ENCODE data around the gene ATP5PD. TPM values are rescaled to one million over a fixed set of nuclear protein-coding genes. Genes with fewer than 3 reads are reported as not detected.

ATP5PD gene
- total RNA-seq, 1 experiment from 2014 or later, result 344 TPM

GRCh38 chr17:75064460-75064859 lies 17.7 kb upstream of the ATP5PD start:
- Histone ChIP-seq H4K8ac (replicated peaks; ENCODE audit: insufficient read length, low read depth, low read length) (no peak overlapping the region), H3K4ac (ENCODE audit: low read depth, low read length) (no peak overlapping the region), H3K23me2 (ENCODE audit: insufficient read length, low read depth, low read length, poor library complexity, severe bottlenecking) (no peaks in the 10 kb centered on the region), H3K9ac (ENCODE audit: extremely low read depth, insufficient read length, low read length) (no peak overlapping the region), H3K79me1 (ENCODE audit: insufficient read depth, low read depth, low read length, poor library complexity, severe bottlenecking) (no peaks in the 10 kb centered on the region), H2AFZ (ENCODE audit: low read length) (no peak overlapping the region), H3K56ac (ENCODE audit: insufficient read length, low read depth, low read length) (no peak overlapping the region), H2BK120ac (ENCODE audit: low read depth, low read length, poor library complexity, severe bottlenecking) (no peak overlapping the region), H3K18ac (ENCODE audit: insufficient read length, low read depth, low read length) (no peak overlapping the region), H3K27ac (ENCODE audit: insufficient read length, low read depth, low read length) (no peak overlapping the region), H3K4me1 (ENCODE audit: insufficient read depth, low read length) (no peaks in the 10 kb centered on the region), H4K20me1 (ENCODE audit: control insufficient read depth, insufficient read depth, insufficient read length) (peaks cover 3% of the 10 kb centered on the region), H4K5ac (ENCODE audit: insufficient read length, low read depth, low read length) (no peak overlapping the region), H4K91ac (ENCODE audit: insufficient read length, low read depth, low read length) (no peak overlapping the region), H2AK5ac (ENCODE audit: insufficient read length, low read length) (no peak overlapping the region), H3K9me3 (ENCODE audit: control insufficient read depth, low read depth, low read length) (no peaks in the 10 kb centered on the region), H2BK5ac (ENCODE audit: insufficient read length, low read length) (no peak overlapping the region), H3T11ph (ENCODE audit: low read length) (no peak overlapping the region), H3K14ac (ENCODE audit: insufficient read depth, low read length) (no peak overlapping the region), H2BK20ac (ENCODE audit: low read depth, low read length, poor library complexity, severe bottlenecking) (no peak overlapping the region), H2BK12ac (ENCODE audit: insufficient read length, low read depth, low read length) (no peak overlapping the region), H3K23ac (ENCODE audit: insufficient read length, low read depth, low read length) (no peak overlapping the region), H3K4me2 (ENCODE audit: insufficient read depth, insufficient read length, low read length) (no peak overlapping the region), H3K27me3 (ENCODE audit: insufficient read depth, low read length) (no peaks in the 10 kb centered on the region), H2BK15ac (ENCODE audit: low read depth, low read length) (no peak overlapping the region), H3K79me2 (ENCODE audit: insufficient read depth, low read length) (no peaks in the 10 kb centered on the region; the same call in 1 of the 2 replicates)
- H3K9me3 Mint-ChIP-seq, result no peaks in the 10 kb centered on the region
- DNase-seq, result no peak
- H3K36me3 Mint-ChIP-seq (ENCODE audit: insufficient read depth in 1 of 3, low read depth in 3 of 3), result peaks cover 34 to 60% (median 56%) of the 10 kb centered on the region in 3 experiments
- no peak for TF ChIP-seq CTCF (conservative IDR thresholded peaks at IDR 0.05)
- no CpG with 5 or more reads among the region's 8 CpGs for WGBS (ENCODE audit: extremely low coverage, insufficient read length, low lambda C conversion rate)
- peak overlapping the region in 1 of 3 experiments; percentile 30; a peak in 2 of 7 replicates for H3K27ac Mint-ChIP-seq
- peaks cover 0 to 7% of the 10 kb centered on the region in 2 experiments; a peak in 2 of 4 replicates for H3K4me1 Mint-ChIP-seq
- no peaks in the 10 kb centered on the region; the same call in none of the 2 replicates for H3K27me3 Mint-ChIP-seq (ENCODE audit: low read depth)
- no peak overlapping the region for H3K4me3 Mint-ChIP-seq
